Natural killer cell (primary cell): ENCODE measurements around the gene STK11IP. TPM values are rescaled to one million over a fixed set of nuclear protein-coding genes. Genes with fewer than 3 reads are reported as not detected.

Experiments
- ATAC-seq, 3 donors: fragments of 150-1000 bp in 2 of 3; fragments of 200-7000 bp in 1 of 3; cut with Tn5 transposase; 1 replicate in 1 of 3; 2 replicates in 2 of 3; pipeline ENCODE4 v1.10.0; 2021; ENCODE audit warnings: mild to moderate bottlenecking in 2 of 3, moderate library complexity in 2 of 3
- DNase-seq, 2 donors: peaks; one replicate each; pipeline versions ENCODE4 v3.0.0 to v3.0.0-alpha.2; 2013 to 2021; ENCODE audit warnings: mixed read lengths in 1 of 2
- H3K27ac ChIP-seq: one replicate; pipeline ENCODE4 v1.5.1; 2013; ENCODE audit warnings: mild to moderate bottlenecking, low read length
- H3K27me3 ChIP-seq: one replicate; pipeline ENCODE4 v1.6.1; 2013; ENCODE audit warnings: low read length; ENCODE audit not compliant: control insufficient read depth, insufficient read depth
- H3K36me3 ChIP-seq: one replicate; pipeline ENCODE4 v1.6.1; 2013; ENCODE audit warnings: low read length; ENCODE audit not compliant: control insufficient read depth, insufficient read depth
- H3K4me1 ChIP-seq: one replicate; pipeline ENCODE4 v1.6.1; 2013; ENCODE audit warnings: low read length; ENCODE audit not compliant: control insufficient read depth, insufficient read depth
- H3K4me3 ChIP-seq: one replicate; pipeline ENCODE4 v1.5.1; 2013; ENCODE audit warnings: low read length
- H3K9me3 ChIP-seq: one replicate; pipeline ENCODE4 v1.6.1; 2013; ENCODE audit warnings: low read length; ENCODE audit not compliant: control insufficient read depth, insufficient read depth
- H3K27ac Mint-ChIP-seq, 2 donors: one replicate each; pipeline ENCODE4 v1.8.0; 2022; ENCODE audit warnings: mild to moderate bottlenecking in 2 of 2, mixed read lengths in 2 of 2, moderate library complexity in 1 of 2
- H3K27me3 Mint-ChIP-seq, 2 donors: one replicate each; pipeline ENCODE4 v1.8.0; 2022; ENCODE audit warnings: low read depth in 2 of 2, mixed read lengths in 2 of 2
- H3K36me3 Mint-ChIP-seq: one replicate; pipeline ENCODE4 v1.8.0; 2022; ENCODE audit warnings: mixed read lengths
- H3K4me1 Mint-ChIP-seq, 2 donors: one replicate each; pipeline ENCODE4 v1.8.0; 2022; ENCODE audit warnings: mixed read lengths in 2 of 2
- H3K4me3 Mint-ChIP-seq: one replicate; pipeline ENCODE4 v1.8.0; 2022; ENCODE audit warnings: mild to moderate bottlenecking, moderate library complexity, mixed read lengths
- H3K9me3 Mint-ChIP-seq, 2 donors: one replicate each; pipeline ENCODE4 v1.8.0; 2022; ENCODE audit warnings: mixed read lengths in 2 of 2
- CTCF ChIP-seq: fragments of 200-600 bp; IDR thresholded peaks from one replicate; pipeline ENCODE4 v1.8.0; 2022; ENCODE audit warnings: antibody characterized with exemption
- WGBS: methylation state at CpG from one replicate; pipeline ENCODE4 v1.1.7; 2013; ENCODE audit warnings: missing lambda C conversion rate; ENCODE audit not compliant: insufficient coverage; 5-methylcytosine and 5-hydroxymethylcytosine counted together
- intact Hi-C: fragments of 100-400 bp; cut with micrococcal nuclease; formaldehyde crosslinking; loops from one replicate; pipeline ENCODE4 v1.14.2; 2022
- total RNA-seq, 4 donors: library from RNA; stranded (reverse); fragments of 120-200 nt in 1 of 4; gene quantifications; one replicate each; pipeline versions ENCODE4 v1.2.3 to v1.2.4, GENCODE V29; 2013 to 2022

STK11IP gene
- total RNA-seq, 3 donors from 2014 or later (not counting 1 experiment from before 2014, with no cell fraction given), result 56.1 to 76.0 (median 65.2) TPM

GRCh38 chr2:219618733-219619122 is 21.1 kb downstream of the STK11IP start:
- intact Hi-C loops, result no loop called here
- Histone ChIP-seq H3K36me3 (peaks cover 19% of the 10 kb centered on the region), H3K27me3 (no peaks in the 10 kb centered on the region), H3K9me3 (no peaks in the 10 kb centered on the region), H3K27ac (no peak overlapping the region), H3K4me3 (no peak overlapping the region), H3K4me1 (peaks cover 4% of the 10 kb centered on the region)
- no peak overlapping the region for H3K27ac Mint-ChIP-seq
- ATAC-seq (no peak), DNase-seq (no peak)
- TF ChIP-seq CTCF, result no peak
- H3K4me3 Mint-ChIP-seq, result no peak overlapping the region
- no peaks in the 10 kb centered on the region for H3K36me3 Mint-ChIP-seq
- no peaks in the 10 kb centered on the region for H3K27me3 Mint-ChIP-seq
- H3K4me1 Mint-ChIP-seq, result peaks cover 0 to 4% of the 10 kb centered on the region in 2 donors
- 98% methylated on average over 3 of the region's 3 CpGs for WGBS
- no peaks in the 10 kb centered on the region for H3K9me3 Mint-ChIP-seq

DNA sequence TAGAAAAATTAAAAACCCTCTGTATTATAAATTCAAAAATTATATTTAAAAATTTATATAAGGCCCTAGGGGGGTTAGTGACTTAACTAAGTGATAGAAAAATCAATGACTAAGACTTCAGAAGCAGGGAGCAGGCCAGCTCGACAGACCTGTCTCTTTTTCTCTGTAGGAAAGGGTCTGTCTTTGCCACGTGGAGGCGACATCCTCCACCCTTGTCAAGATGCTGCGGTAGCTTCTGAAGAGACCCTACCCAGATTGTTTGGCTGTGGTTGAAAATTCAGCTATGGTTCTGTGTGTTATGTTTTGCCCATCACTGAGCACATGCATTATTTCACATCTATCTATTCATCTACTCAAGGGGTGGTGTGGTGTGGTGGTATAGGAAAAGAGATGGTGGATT is 21.6 kb downstream of the STK11IP start:
- peaks cover 0 to 5% of the 10 kb centered on the region in 2 donors for H3K27me3 Mint-ChIP-seq
- no peaks in the 10 kb centered on the region for H3K4me1 ChIP-seq
- ATAC-seq, result no peak
- peaks cover 14% of the 10 kb centered on the region for H3K36me3 ChIP-seq
- no peaks in the 10 kb centered on the region for H3K27me3 ChIP-seq
- no peaks in the 10 kb centered on the region for H3K9me3 Mint-ChIP-seq
- 66% methylated on average over 2 of the region's 4 CpGs for WGBS
- no peak for TF ChIP-seq CTCF
- intact Hi-C loops, result no loop called here
- no peak for DNase-seq
- H3K4me3 ChIP-seq, result no peak overlapping the region
- H3K36me3 Mint-ChIP-seq, result no peaks in the 10 kb centered on the region
- peaks cover 0 to 3% of the 10 kb centered on the region in 2 donors for H3K4me1 Mint-ChIP-seq
- no peak overlapping the region for H3K27ac ChIP-seq
- H3K4me3 Mint-ChIP-seq, result no peak overlapping the region
- no peak overlapping the region for H3K27ac Mint-ChIP-seq
- no peaks in the 10 kb centered on the region for H3K9me3 ChIP-seq

DNA sequence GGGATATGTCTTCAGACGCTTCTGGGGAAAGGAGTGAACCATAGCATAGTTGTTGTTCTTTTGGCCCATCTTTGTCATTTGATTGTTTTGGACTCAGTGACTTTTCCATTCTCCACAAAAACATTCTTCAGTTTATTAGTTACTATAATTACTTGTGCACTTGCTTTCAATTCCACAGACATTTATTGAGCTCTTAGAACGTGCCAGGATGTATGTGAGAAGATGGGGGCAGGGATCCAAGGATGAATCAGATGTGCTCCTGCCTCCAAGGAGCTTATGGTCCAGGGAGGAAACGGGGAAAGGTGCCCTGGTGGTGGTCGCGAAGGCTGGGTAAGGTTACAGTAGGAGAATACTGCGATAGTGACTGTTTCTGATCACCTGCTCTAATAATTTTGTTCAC is 22.9 kb downstream of the STK11IP start:
- TF ChIP-seq CTCF, result no peak
- H3K27me3 ChIP-seq, result no peaks in the 10 kb centered on the region
- Mint-ChIP-seq H3K9me3 (no peaks in the 10 kb centered on the region), H3K27ac (no peak overlapping the region), H3K36me3 (no peaks in the 10 kb centered on the region), H3K4me3 (no peak overlapping the region), H3K27me3 (peaks cover 4 to 17% of the 10 kb centered on the region in 2 donors), H3K4me1 (no peaks in the 10 kb centered on the region)
- peaks cover 2% of the 10 kb centered on the region for H3K36me3 ChIP-seq
- intact Hi-C loops, result no loop called here
- H3K4me3 ChIP-seq, result no peak overlapping the region
- WGBS, result 82% methylated on average over 6 of the region's 6 CpGs
- DNase-seq, result no peak
- no peaks in the 10 kb centered on the region for H3K4me1 ChIP-seq
- H3K9me3 ChIP-seq, result no peaks in the 10 kb centered on the region
- no peak for ATAC-seq
- no peak overlapping the region for H3K27ac ChIP-seq

- WGBS, result 76% methylated on average over 4 of the region's 4 CpGs
- H3K9me3 Mint-ChIP-seq, result no peaks in the 10 kb centered on the region
Observed at GRCh38 chr2:219621935-219622334, 24.3 kb downstream of the STK11IP start.

More at GRCh38 chr2:219621935-219622334, 24.3 kb downstream of the STK11IP start:
- no peak for TF ChIP-seq CTCF
- Mint-ChIP-seq H3K36me3 (no peaks in the 10 kb centered on the region), H3K4me1 (peaks cover 0 to 3% of the 10 kb centered on the region in 2 donors), H3K4me3 (no peak overlapping the region), H3K27me3 (peaks cover 9 to 25% of the 10 kb centered on the region in 2 donors), H3K27ac (no peak overlapping the region)
- no peak for DNase-seq
- Histone ChIP-seq H3K27ac (no peak overlapping the region), H3K9me3 (no peaks in the 10 kb centered on the region), H3K27me3 (peaks cover 4% of the 10 kb centered on the region), H3K36me3 (no peaks in the 10 kb centered on the region), H3K4me3 (no peak overlapping the region), H3K4me1 (peaks cover under 1% of the 10 kb centered on the region)
- ATAC-seq, result no peak
- intact Hi-C loops, result no loop called here
